ENCODE results near the gene PTPRN2. TPM values are rescaled to one million over a fixed set of nuclear protein-coding genes. Genes with fewer than 3 reads are reported as not detected.

PTPRN2 gene
- total RNA-seq, 1 donor from 2014 or later, result 1.2 TPM

- DNase-seq (ENCODE audit: low read depth), result no peak
Observed at GRCh38 chr7:157821959-157822687, 765.5 kb downstream of the PTPRN2 start.

- no peak for DNase-seq (ENCODE audit: low read depth)
Observed at GRCh38 chr7:157820796-157821195, 766.8 kb downstream of the PTPRN2 start.

- DNase-seq (ENCODE audit: low read depth), result no peak
Observed at GRCh38 chr7:157819455-157819807, 768.2 kb downstream of the PTPRN2 start.

GRCh38 chr7:157818701-157819454 is 768.7 kb downstream of the PTPRN2 start:
- DNase-seq (ENCODE audit: low read depth), result no peak

DNA sequence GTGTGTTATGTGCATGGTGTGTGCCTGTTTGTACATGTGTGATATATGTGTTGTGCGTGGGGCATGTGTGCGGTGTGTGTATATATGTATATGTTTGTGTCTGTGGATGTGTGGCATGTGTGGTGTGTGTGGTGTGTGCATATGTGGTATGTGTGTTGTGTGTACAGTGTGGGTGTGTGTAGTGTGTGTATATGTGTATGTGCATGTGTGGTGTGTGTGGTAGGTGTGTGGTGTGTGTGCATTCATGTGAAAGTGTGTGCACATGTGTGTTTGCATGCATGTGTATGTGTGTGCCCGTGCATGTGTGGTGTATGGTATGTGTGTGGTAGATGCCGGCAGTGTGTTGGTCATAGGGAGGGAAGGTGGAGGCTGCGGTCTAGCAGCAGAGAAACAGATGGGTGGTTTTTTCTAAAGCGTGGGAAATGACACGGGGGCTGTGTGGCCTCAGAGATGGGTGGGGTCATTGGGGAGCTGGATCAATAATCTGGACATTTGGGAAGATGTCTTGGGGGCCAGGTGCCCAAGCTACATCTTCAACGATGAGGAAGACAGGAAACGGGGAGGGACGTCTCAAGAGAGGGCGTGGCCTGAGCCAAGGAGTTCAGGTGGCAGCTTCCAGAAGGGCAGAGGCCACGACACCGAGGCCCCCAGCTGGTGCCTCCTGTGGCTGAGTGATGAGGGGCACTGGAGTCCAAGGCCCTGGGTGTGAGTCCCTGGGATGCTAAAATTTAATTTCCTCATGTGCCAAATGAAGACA is 769.5 kb downstream of the PTPRN2 start:
- no peak for DNase-seq (ENCODE audit: low read depth)

DNA sequence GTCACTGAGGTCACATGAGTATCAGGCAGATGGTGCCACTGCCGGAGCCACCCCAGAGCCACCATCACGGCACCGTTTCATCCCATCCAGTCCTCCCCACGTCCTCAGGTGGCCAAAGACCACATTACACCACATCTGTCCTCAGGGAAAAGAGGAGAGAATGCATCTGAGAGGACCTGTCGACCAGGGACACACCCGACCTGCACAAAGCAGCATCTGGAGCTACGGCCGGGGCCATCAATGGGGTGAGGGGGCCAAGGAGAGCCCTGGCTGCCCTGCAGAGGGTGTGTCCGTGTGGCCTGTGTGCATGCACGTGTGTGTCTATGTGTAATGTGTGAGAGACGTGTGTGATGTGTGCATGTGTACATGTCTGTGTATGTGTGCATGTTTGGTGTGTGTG is 770.2 kb downstream of the PTPRN2 start:
- no peak for DNase-seq (ENCODE audit: low read depth)

GRCh38 chr7:157816526-157817250 is 770.9 kb downstream of the PTPRN2 start:
- no peak for DNase-seq (ENCODE audit: low read depth)

GRCh38 chr7:157816086-157816485 is 771.5 kb downstream of the PTPRN2 start:
- DNase-seq (ENCODE audit: low read depth), result no peak

- DNase-seq (ENCODE audit: low read depth), result no peak
Observed at GRCh38 chr7:157815706-157816022, 772.0 kb downstream of the PTPRN2 start.

DNA sequence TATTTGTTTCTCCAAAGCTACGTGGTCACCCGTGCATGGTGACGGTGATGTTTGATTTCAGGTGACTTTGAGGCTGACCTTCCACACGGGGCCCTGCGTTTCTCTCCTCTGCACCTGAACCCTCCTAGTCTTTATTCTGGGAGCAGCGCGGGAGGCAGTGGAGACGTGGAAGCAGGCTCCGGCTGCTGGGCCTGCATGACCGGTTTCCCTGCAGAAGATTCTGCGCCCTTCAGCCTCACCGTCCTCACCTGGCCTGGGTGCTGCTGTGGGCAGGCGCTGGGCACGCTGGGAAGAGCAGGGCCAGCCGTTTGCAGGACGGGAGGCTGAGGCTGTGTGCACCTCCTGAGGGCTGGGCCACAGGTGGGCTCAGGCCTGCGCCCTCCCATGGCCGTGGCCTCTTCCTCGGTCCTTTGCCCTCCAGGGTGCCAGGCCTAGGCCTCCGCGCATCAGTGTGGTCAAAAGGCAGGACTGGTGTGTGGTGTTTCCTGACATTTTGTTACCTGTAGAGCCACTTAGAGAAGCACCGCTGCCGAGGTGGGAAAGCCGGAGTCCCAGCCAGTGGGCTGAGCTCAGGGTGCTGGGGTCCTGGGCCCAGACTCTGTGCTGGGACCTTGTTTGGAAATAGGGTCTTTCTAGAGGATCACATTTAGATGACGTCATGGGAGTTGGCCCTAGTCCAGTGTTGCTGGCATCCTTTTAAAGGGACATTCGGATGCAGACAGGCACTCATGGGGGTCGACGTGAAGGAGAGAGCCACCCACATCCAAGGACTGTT is 772.5 kb downstream of the PTPRN2 start:
- no peak for DNase-seq (ENCODE audit: low read depth)

DNA sequence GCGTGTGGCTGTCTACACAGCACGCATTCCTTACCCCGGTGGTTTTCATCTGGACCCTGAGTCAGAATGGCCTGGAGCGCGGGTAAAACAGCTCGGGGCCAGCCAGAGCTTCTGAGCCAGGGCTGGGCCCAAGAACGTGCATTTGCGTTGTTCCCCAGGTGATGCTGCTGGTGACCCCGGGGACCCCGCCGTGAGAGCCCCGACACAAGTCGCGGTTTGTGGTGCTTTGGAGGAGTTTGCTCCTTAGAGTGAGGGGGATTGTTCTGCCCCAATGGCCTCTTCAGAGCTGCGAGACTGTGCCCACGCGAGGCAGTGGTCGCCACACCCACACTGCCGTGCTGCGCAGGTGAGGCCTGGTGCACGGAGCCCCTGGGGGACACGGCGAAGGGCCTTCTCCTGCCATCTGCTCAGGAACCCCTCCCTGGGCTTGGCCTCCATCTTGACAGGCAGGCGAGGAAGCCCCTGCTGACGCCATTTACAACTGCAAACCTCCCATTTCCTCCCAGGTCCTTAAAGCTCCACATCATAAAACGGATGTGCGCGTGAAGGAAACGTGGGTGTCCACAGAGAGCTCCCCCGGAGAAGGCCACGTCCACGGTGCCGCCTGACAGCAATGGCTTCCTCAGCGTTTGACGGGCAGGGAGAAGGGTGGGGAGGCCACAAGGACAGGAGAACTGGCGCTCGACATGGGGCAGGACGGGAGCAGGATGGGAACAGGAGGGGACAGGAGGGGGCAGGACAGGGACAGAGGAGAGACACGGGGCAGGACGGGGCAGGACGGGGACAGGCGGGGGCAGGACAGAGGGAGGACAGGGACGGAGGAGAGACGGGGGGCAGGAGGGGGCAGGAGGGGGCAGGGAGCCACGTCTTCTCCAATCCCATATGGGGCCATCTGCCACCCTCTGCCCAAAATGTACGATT is 773.6 kb downstream of the PTPRN2 start:
- DNase-seq (ENCODE audit: low read depth), result no peak

GRCh38 chr7:157813053-157813452 is 774.6 kb downstream of the PTPRN2 start:
- DNase-seq (ENCODE audit: low read depth), result no peak

DNA sequence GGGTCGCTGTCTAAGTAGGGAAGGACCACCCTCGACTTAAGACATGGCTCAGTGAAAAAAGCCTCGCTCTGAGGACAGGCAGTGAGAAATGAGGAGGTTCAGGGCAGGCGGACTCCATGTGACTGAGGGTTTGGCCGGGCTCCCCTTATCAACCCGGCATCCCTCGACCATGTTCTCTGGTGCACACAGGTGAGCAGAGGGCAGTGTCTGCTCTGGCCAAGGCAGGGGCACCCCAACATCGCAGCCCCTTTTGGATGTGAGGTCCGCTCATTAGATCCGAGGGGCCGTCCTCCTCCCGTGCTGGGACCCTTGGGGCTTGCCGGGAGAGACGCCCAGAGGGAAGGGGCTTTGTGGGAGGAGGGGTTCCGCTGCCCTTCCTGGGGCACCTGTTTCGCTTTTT is 775.7 kb downstream of the PTPRN2 start:
- DNase-seq (ENCODE audit: low read depth), result no peak

GRCh38 chr7:157809863-157810851 is 777.5 kb downstream of the PTPRN2 start:
- DNase-seq (ENCODE audit: low read depth), result no peak

DNA sequence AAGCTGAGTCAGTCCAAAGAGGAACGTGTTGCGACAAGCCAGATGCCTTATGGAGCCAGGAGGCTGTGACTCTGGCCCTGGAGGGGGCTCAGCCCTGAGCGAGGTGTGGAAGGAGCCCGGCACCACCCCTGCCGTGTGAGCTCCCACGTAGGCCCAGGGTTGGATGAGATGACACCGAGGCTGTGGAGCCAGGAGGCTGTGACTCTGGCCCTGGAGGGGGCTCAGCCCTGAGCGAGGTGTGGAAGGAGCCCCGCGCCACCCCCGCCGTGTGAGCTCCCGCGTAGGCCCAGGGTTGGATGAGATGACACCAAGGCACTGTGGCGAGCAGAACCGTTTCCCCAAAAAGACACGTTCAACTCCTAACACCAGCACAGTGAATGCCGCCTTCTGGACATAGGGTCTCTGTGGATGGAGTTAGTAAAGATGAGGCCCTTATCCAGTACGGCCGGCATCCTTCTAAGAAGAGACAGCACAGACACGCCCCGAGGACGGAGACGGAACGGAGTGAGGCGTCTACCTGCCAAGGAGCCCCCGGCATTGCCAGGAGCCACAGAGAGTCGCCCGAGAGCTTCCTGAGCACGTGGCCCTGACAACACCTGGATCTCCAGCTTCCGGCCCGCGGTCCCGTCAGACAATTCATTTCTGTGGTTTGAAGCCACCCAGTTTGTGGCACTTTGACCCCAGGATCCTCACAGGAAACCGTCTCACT is 778.3 kb downstream of the PTPRN2 start:
- DNase-seq (ENCODE audit: low read depth), result no peak

DNA sequence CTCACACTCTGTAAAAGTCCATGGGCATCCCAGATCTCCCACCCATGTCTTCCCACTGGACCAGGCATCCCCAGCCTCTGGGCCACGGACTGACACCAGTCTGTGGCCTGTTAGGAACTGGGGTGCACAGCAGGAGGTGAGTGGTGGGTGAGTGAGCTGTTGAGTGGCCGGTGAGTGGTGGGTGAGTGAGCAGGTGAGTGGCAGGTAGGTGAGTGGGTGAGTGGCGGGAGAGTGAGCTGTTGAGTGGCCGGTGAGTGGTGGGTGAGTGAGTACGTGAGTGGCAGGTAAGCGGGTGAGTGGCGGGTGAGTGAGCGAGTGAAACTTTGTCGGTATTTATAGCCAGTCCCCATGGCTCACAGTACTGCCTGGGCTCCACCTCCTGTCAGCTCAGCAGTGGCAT is 779.6 kb downstream of the PTPRN2 start:
- no peak for DNase-seq (ENCODE audit: low read depth)

GRCh38 chr7:157807510-157807909 is 780.1 kb downstream of the PTPRN2 start:
- DNase-seq (ENCODE audit: low read depth), result no peak

DNA sequence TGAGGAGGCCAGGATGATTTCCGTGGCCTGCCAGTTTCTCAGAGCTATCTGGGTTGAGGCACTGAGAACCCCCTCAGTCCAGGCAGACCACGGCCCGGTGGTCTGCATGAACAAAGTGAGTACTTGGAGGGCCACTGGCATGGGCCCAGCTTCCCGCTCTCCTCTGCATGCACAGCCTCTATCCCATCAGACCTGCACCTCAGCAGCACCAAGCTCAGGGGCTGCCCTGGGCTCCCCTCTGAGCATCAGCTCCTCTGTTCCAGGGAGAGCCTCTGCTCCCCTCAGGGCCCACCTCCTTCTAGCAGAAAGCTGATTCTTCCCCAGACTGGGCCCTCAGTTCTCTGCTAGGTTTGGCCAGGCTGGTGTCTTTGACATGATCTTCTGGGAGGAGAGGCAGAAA is 780.9 kb downstream of the PTPRN2 start:
- no peak for DNase-seq (ENCODE audit: low read depth)
